ENCODE data around the gene TTLL7.
"Not testable (repeated sequence)": the region's sequence is repeated elsewhere in the genome, so short reads cannot be mapped to it uniquely, and the experiment has no call there.

The TTLL7 gene

DNA sequence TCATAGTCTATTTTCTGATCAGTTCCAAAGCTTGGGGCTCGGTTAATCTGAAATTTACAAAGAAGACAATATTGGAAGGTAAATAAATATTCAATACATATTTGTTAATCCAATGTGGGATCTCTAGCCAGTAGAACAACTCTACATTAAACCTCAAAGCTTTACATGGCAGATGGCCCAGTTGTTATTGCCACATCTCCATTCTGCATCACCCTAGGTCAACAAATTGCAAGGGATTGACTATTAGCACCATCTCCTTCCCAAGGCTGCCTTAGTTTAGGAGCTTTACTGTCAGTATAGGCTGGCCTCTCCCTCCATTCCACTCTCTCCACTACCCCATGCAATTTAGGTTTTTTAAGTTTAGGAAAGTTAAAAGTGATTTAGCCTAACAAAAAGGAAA lies 69.7 kb downstream of the TTLL7 start:
- no peak for DNase-seq (ENCODE audit: low spot score)

DNA sequence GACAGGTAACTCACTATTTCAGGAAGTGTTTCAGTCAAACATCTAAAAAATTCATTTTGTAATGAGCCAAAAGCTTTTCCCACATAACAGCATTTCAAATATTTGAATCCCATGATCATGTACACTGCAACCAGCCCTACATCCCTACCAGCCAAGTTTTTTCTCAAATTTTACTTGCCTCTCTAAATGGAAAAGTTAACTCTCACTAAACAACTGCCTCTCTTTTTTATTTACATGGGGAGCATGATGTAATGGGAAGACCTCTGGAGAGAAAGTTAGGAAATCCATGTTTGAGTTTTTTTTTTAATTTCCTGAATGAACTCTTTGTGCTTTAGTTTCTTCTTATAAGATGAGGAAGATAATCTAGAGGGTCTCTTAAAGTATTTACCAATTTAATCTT lies 70.5 kb downstream of the TTLL7 start:
- DNase-seq (ENCODE audit: low spot score), result no peak

DNA sequence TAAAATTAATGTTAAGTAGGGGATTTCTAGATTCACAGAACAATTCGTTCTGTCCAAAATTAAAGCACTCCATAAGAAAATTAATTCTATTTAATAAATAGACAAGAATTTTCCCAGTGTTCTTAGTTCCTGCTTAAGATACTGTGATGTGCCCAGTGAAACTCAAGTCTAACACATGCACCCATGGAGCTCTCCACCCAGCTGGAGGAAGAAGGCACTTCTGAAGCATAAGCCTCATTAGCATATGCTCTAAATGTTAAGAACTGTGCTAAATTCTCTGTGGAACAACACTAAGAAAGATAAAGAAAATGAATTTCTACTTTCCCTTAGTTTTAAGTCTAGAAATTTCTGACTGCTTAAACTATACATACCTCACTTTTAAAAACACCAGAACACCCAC lies 71.2 kb downstream of the TTLL7 start:
- no peak for DNase-seq (ENCODE audit: low spot score)

DNA sequence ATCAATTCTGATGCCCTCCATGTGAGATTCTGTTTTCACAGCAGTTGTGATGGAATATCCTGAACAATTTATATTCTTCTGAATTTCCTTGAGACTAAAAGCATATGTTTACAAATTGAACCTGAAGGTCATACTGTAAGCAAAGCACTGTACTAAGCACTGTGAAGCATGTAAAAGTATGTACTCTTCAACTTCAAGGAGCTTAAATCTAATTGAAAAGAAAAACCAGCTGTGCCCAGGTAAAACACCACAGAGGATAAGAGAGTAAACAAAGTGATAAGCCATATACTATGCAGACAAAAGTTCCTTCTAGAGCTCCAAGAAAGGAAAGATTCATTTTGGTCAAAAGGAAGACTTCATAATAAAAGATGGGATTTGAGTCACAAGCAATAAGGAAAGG lies 71.9 kb downstream of the TTLL7 start:
- no peak for DNase-seq (ENCODE audit: low spot score)

DNA sequence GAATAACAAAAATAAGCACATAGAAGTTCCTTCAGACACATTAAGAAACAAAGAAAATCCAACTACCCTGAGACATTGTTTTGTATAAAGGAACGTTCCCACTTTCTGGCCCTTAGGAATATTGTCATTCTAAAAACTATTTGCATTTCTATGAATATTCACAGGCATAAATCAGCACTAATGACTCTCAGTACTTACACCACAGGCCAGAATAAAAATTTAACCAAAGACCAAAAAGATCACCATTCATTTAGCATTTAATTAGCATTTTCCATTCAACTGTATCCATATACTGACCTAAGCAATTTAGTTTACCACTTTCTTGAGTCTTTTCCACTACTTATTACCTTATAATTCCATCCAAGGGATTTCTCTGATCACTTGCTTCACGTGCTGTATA lies 75.4 kb downstream of the TTLL7 start:
- DNase-seq (ENCODE audit: low spot score), result no peak

DNA sequence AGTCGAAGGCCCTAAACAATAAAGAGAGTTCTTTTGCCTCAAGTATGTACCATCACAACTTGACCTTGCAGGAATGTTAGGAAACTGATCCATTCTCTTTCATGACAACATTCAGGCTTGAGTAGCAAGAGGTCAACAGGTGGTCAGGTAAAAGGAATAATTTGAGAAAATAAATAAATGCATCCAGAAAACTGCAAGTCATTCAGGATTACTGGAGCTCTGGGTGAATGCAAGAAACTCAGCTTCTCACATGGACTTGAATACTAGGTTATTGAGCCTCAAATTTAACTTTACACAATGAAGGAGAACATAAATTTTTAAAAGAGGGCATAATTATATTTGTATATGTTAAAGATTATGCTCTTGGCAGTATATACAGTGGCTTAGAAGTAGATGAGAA lies 76.5 kb downstream of the TTLL7 start:
- DNase-seq (ENCODE audit: low spot score), result no peak

DNA sequence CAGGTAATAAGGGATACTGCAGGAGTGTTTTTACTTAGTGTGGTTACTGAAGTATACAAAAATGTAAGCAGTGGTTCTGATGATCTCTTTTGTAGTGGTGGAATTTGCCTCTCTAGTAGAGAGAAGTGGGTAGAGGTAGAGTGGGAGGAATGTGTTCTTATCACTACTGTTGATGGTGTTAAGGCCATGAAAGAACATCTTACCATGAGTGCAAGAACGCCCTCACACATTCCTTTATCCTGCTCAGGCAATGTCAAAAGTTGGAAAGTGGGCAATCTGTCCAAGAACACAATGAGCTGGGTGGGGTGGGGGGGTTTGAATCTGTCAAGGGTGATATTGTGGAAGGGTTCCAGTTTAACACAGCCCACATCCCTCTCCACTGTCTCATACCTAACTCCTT lies 78.6 kb downstream of the TTLL7 start:
- DNase-seq (ENCODE audit: low spot score), result no peak

DNA sequence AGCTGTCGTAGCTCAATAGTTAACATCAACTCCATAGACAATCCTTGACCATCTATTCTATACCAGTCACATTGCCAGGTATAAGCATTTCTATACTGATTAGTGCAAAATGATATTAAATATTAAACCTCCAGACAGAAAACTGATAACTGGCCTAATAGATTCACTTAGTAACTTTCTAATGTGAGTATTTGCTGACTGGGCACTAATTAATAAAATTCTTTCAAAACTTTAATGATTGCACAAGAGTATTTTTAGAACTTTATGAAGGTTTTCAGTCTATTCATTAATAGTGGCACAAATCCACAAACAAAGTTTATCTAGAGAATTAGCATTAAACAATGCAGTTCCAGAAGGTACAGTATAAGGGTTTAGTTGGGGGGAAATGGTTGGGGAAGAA lies 79.1 kb downstream of the TTLL7 start:
- no peak for DNase-seq (ENCODE audit: low spot score)

DNA sequence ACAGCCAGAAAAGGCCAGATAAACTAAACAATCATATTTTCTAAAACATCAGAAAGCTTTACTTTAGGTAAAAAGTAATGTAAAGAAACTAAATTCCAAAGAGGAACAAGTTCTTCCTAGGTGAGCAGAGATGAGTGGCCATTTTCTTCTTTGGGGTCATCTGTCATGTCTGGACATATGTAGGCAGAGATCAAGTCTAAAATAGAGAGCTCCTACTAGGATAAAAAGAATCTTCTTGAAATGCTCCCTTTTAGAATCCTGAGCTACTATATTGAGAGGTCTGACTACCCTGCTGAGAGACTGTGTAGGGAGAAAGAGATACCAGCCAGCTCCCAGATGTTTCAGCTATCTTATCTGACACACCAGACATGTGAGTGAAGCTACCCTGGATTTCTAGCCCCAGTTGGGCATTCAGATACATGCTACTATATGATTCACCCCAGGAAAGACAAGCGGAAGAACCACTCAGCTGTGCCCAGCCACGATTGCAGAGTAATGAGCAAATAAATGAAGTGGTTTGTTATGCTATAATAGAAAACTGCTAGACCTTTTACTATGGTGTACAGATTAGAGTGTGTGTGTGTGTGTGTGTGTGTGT lies 80.1 kb downstream of the TTLL7 start:
- no peak for DNase-seq (ENCODE audit: low spot score)

DNA sequence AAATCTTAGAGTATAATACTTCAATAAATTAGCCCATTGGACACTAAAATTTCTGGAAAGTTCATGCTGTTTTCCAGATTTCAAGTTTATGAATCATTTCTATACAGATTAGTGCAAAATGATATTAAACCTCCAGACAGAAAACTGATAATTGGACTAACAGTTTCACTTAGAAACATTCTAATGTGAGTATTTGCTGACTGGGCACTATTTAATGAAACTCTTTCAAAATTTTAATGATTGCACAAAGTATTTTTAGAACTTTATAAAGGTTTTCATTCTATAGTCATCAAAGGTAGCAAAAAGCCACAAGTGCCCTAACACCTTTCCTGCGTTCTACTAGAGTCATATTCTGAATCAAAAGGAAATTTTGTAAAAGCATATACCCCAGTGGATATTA lies 81.0 kb downstream of the TTLL7 start:
- DNase-seq (ENCODE audit: low spot score), result no peak

DNA sequence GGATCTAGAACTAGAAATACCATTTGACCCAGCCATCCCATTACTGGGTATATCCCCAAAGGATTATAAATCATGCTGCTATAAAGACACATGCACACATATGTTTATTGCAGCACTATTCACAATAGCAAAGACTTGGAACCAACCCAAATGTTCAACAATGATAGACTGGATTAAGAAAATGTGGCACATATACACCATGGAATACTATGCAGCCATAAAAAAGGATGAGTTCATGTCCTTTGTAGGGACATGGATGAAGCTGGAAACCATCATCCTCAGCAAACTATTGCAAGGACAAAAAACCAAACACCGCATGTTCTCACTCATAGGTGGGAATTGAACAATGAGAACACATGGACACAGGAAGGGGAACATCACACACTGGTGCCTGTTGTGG lies 82.8 kb downstream of the TTLL7 start:
- not testable (repeated sequence) for DNase-seq (ENCODE audit: low spot score)

DNA sequence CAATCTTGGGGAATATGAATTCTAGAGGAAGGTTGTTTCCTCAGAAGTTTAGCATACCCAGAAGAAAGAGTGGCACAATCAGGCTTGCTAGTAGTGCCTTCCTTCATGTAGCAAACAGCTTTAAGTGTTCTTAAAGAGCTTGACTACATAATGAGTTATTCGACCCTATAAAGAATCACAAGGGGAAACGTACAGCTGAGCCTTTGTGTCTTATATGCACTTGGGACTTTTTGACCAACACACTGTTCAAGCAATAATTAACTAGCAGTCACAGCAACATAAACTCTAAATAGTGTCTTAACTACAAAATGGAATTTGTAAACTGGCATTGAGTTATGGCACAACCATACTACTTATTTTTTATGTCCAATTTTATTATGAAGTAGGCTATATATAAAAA lies 86.1 kb downstream of the TTLL7 start:
- no peak for DNase-seq (ENCODE audit: low spot score)

DNA sequence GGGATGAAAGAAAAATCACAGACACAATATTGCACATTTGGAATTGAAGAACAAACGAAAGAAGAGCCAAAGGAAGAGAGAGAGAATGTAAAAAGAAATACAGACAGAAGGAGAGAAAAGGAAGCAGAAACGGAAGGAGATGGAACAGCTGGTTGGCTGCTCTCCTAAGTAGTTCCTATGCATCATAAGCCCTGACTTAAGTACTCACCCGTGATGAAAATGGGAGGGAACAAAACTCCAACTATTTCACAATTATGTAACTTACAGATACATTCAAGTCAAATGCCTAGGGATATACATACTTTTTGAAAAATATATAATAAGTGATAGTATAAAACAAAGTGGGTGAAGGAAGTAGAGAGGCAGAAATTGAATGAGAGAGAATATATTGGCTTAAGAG lies 88.5 kb downstream of the TTLL7 start:
- DNase-seq (ENCODE audit: low spot score), result no peak

DNA sequence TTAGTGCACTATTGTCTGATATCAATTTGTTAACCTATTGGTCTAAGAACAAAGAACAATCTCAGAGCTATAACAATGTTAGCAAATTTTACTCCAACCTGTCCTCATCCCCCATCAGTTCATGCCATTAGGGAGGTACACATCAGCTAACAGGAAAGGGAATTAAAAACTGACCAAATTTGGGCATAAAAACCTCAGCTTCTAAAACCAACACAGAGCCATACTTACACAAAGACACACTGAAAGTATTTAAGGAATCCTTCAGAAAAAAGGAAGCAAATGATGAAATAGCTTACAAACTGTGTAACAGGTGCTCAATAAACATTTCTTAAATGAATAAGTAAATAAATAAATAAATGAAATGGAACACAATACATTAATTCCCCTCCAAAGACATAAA lies 89.2 kb downstream of the TTLL7 start:
- no peak for DNase-seq (ENCODE audit: low spot score)

DNA sequence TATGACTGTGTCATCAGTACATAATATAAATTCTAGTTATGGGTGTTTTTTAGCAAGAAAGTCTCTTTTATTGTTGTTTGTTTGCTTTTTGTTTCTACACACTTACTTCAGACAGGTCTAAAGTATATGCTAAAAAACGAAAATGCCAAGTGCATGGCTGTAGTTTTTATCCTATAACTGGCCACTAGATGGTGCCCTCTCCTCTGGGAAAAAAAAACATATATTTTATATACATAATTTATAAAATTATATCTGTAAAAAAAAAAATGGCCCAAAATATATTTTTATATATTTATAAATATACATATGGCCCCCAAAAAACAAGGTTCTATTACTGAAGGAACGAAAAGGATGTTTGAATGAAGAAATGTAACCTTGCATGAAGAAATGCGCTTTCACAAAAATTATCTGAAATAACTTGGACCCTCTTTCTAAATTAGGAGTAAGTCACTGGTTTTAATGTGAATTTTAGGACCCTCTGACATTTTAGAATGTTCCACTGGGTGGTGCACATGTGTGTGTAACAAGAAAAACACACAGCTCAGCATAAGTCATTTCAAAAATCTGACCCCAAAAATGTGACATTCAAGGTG lies 93.5 kb downstream of the TTLL7 start:
- no peak for DNase-seq (ENCODE audit: low spot score)

DNA sequence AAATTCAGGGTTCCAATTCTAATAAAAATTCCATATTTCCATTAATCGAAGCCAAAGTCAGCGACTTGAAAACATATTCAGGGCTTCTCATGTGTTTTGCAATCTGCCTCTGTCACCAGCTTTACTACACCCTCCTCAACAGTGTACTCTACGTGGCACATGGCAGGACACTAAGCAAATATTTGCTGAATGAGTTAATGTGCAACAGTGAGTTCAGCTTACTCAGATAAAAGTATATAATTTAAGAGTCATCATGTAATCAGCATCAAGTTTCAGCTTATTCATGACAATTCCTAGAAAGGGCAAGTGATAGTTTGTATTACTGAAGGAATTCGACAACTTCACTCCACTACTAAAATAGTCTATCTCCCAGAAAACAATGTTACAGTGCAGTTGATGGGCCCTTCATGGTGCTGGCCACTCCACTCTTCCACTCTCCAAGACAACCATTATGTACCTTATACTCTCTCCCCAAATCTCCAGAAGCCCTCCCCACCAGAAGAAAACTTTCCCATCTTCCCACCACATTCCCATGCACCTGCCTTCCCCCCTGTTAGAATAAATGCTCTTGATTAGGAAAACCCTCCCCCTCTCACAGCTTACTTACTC lies 97.3 kb downstream of the TTLL7 start:
- DNase-seq (ENCODE audit: low spot score), result peak; percentile 22

DNA sequence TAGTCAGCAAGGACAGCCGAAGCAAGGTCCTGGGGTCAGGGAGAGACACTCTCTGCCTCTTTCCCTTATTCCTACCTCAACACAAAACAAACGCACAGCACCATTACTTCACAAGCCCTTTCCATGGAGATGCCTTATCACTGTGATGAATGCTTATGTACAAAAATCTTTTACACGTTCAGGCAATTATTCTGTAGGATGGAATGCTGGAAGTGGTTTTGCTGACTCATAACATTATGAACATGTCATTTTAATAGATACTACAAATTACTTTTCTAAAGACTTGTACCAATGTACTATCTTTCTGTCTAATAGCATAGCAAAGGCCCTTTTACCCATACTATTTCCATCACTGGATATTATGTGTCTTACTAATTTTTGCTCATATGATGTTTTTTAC lies 98.4 kb downstream of the TTLL7 start:
- DNase-seq (ENCODE audit: low spot score), result no peak

DNA sequence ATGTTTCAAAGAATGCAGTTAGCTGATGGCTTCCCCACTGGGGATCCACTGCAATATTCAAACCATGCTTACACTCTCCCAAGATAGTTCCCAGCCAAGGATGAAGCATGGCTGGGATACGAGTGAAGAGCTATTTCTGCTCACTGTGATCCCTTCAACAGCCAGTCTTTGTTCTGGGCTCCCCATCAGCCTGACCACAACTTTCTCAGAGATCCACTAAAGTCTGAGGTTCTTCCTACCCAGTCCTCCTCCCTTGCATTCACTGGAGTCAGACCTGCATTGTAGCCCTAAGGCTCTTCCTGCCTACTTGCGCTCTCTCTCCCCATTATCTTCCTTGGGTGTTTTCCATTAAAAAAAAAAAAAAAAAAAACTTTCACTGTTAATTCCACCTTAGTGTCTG lies 101.4 kb downstream of the TTLL7 start:
- DNase-seq (ENCODE audit: low spot score), result no peak

DNA sequence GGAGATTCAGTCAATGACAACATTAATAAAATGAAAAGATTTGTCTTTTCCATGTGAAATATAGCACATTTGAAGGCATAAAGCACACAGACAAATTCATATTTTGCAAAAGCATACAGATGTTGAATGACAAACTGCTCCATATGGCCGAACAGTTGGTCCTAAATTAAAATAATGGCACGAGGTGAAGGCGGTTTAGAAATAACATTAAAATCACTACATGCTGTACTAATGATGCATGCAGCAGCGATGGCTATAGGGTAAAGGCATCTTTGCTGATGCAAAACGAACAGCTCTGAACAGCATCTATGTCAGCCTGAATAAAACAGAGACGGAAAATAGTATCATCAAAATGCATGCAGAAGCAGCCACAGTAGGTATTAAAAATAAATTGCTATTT lies 102.6 kb downstream of the TTLL7 start:
- DNase-seq (ENCODE audit: low spot score), result no peak

DNA sequence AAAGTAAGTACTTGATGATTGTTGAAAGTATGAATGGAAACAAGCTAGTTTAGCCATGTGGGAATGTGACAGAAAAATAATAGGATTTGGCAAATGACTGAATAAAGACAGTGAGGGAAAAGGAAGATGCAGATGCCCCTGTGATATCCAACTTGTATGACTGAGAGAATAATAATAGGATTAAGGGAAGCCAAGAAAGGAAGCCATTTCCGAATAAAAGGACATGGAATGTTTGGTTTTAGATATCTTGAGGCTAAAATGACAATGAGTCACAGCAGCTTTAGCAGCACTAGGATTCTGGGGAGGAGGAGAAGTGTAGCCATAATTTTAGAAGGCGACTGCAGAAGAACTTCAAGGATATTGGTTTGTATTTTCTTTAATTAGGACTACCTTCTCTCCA lies 109.2 kb downstream of the TTLL7 start:
- DNase-seq (ENCODE audit: low spot score), result no peak

DNA sequence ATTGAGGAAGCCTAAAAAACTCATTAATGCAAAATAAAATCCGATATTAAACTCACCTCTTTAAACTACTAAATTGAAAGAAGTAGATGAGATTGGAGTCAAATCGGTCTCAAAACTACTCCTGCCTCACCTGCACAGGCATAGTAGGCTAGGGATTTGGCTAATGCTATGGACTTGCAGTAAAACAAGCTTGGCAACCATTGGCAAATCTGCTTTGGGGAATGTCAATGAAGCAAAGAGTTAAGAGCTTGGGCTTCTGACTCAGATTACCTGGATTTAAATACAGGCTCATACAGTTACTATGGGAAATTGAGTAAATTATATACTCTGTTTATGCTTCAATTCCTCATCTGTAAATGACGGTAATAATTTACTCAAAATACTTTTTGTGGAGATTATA lies 111.4 kb downstream of the TTLL7 start:
- DNase-seq (ENCODE audit: low spot score), result no peak

DNA sequence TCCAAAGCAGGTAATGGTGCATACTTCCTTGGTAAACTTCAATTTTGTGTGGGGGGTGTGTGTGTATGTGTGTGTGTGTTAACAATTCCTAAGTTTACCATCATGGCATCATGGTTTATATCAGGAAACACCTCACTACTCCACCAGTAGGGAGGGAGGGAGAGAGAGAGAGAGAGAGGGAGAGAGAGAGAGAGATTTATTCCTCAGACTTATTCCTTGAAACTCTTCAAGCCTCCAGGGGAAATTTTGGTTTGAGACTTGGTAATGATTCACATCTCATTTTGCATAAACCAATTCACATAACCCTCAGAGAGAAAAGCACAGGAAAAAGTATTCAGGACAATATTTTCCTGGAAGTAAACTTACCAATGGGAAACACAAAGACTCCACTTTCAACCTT lies 115.0 kb downstream of the TTLL7 start:
- no peak for DNase-seq (ENCODE audit: low spot score)

DNA sequence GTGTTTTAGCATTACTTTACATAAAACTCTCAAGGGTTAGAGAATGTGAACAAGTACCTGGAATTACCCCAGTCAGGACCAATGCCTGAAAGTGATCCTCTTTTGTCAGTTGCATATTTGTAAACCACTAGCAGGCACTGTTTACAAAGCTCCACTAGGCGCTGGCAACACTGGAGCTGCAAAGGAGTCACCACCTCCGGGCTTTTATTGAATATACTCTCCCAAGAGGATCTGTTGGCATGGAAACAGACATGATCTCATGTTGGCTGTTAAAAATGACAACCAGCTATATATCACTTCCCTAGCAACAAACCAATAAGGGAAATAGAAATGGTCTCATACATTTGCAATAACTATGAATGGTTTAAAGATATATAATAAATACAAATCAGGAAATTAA lies 116.0 kb downstream of the TTLL7 start:
- peak; percentile 18 for DNase-seq (ENCODE audit: low spot score)

DNA sequence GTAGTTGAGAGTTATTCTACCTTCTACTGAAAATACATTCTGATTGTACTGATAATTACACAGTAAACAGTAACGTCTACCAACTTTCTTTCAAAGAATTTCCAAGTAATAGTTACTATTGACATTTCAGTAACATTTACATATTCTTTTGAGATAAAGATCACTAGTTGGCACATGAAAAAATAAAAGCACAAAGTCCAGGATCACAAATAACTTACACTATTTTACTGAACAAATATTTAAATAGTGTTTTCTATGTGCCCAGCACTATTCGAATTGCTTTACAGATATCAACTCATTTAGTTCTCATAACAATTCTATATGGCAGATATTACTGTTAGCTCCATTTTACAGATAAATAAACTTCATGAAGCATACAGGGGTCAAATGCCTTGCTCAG lies 126.4 kb downstream of the TTLL7 start:
- DNase-seq (ENCODE audit: low spot score), result no peak
